Keratinocyte (primary cell): ENCODE measurements around the gene APOM.

ENCODE experiments used
- CTCF ChIP-seq, 3 experiments: IDR thresholded peaks in 1 of 3; conservative IDR thresholded peaks in 1 of 3; optimal IDR thresholded peaks in 1 of 3; 2 replicates in 2 of 3; 3 replicates in 1 of 3; pipeline versions ENCODE3 to v1.5.1; 2011; ENCODE audit warnings: low read length in 3 of 3, mild to moderate bottlenecking in 3 of 3, moderate library complexity in 2 of 3, control low read depth in 1 of 3, inconsistent platforms in 1 of 3; ENCODE audit not compliant: insufficient read depth in 2 of 3; ENCODE audit errors: extremely low read depth in 1 of 3
- EZH2 ChIP-seq: IDR thresholded peaks from one replicate; pipeline ENCODE4 v1.6.1; 2012; ENCODE audit warnings: inconsistent platforms, mild to moderate bottlenecking, low read length, moderate library complexity

GRCh38 chr6:31692353-31692752 lies 36.7 kb downstream of the APOM start:
- TF ChIP-seq CTCF (optimal IDR thresholded peaks at IDR 0.05 in 1 of 3, IDR thresholded peaks at IDR 0.05 in 1 of 3, conservative IDR thresholded peaks at IDR 0.05 in 1 of 3; ENCODE audit: extremely low read depth in 1 of 3, insufficient read depth in 2 of 3, low read length in 3 of 3) (no peak), EZH2 (no peak)
